H1 (cell line): ENCODE results near the gene TAOK1. TPM values are rescaled to one million over a fixed set of nuclear protein-coding genes. Genes with fewer than 3 reads are reported as not detected.

ENCODE experiments used
- BCL11A ChIP-seq, 2 experiments: IDR thresholded peaks; one replicate each; pipeline ENCODE4 v1.6.1; 2011; ENCODE audit warnings: low read depth in 2 of 2, low read length in 2 of 2, mild to moderate bottlenecking in 2 of 2
- CEBPB ChIP-seq: IDR thresholded peaks from 2 replicates; pipeline ENCODE4 v1.6.1; 2012; ENCODE audit warnings: low read depth, low read length
- GTF2F1 ChIP-seq: IDR thresholded peaks from 2 replicates; pipeline ENCODE4 v1.6.1; 2012; ENCODE audit warnings: low read depth, low read length, improper control_type of control experiment, borderline replicate concordance
- KDM1A ChIP-seq: fragments of 200-600, 300-600 bp; sonication (generic); IDR thresholded peaks from 2 replicates; pipeline ENCODE4 v1.7.1; 2016; ENCODE audit warnings: mild to moderate bottlenecking, low read length, borderline replicate concordance
- RBBP5 ChIP-seq: IDR thresholded peaks from 2 replicates; pipeline ENCODE4 v1.7.1; 2012; ENCODE audit warnings: low read depth, mild to moderate bottlenecking, inconsistent platforms, low read length, moderate library complexity, borderline replicate concordance
- polyA plus RNA-seq, 7 experiments: library from polyadenylated mRNA; depleted of rRNA in 3 of 7; stranded (reverse) in 5 of 7; unstranded in 2 of 7; fragments of >200 nt in 5 of 7; fragments of 200-250 nt in 2 of 7; gene quantifications; 1 replicate in 5 of 7; 2 replicates in 1 of 7; 4 replicates in 1 of 7; pipeline versions ENCODE4 v1.2.1 to v1.2.3, GENCODE V29; 2011 to 2013; ENCODE audit warnings: missing spikeins in 2 of 7, mixed read lengths in 2 of 7
- total RNA-seq: library from RNA; stranded (reverse); fragmentation: NEBNext Ultra II Directional; extraction: Animal tissue kit (Norgen Biotek cat#: 25700); gene quantifications from 2 replicates; pipeline ENCODE4 v1.2.1, GENCODE V29; 2021
- TF ChIP-seq, protein P1 (sequence below): fragments of 300-600 bp; sonication (generic); IDR thresholded peaks from 2 replicates; pipeline ENCODE4 v1.7.1; 2012; ENCODE audit warnings: low read length, moderate library complexity, mild to moderate bottlenecking, inconsistent platforms; ENCODE audit not compliant: insufficient replicate concordance

TAOK1 gene
- total and polyA plus RNA-seq, 2 of the 8 experiments (the other 6 are each of a cell fraction or from before 2014, with no cell fraction given): 12.2 to 90.6 TPM

DNA sequence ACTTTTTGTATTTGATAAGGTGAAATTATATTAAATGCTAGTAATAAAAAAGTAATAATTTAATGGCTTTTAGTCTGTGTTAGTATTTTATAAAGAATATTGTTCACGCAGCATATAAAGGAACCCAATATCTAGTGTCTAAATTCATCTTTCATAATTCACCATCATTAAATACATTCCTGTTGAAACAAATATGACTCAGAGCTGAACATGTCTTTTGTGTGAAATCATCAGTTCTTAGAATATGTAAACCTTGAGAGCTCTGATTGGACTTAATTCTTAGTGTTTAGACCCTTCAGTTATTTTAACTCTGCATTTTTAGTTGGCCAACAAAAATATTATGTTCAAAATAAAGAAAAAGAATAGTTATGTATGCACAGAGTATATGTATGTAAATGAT is 104.8 kb downstream of the TAOK1 start (continued):
- TF ChIP-seq, protein P1, sequence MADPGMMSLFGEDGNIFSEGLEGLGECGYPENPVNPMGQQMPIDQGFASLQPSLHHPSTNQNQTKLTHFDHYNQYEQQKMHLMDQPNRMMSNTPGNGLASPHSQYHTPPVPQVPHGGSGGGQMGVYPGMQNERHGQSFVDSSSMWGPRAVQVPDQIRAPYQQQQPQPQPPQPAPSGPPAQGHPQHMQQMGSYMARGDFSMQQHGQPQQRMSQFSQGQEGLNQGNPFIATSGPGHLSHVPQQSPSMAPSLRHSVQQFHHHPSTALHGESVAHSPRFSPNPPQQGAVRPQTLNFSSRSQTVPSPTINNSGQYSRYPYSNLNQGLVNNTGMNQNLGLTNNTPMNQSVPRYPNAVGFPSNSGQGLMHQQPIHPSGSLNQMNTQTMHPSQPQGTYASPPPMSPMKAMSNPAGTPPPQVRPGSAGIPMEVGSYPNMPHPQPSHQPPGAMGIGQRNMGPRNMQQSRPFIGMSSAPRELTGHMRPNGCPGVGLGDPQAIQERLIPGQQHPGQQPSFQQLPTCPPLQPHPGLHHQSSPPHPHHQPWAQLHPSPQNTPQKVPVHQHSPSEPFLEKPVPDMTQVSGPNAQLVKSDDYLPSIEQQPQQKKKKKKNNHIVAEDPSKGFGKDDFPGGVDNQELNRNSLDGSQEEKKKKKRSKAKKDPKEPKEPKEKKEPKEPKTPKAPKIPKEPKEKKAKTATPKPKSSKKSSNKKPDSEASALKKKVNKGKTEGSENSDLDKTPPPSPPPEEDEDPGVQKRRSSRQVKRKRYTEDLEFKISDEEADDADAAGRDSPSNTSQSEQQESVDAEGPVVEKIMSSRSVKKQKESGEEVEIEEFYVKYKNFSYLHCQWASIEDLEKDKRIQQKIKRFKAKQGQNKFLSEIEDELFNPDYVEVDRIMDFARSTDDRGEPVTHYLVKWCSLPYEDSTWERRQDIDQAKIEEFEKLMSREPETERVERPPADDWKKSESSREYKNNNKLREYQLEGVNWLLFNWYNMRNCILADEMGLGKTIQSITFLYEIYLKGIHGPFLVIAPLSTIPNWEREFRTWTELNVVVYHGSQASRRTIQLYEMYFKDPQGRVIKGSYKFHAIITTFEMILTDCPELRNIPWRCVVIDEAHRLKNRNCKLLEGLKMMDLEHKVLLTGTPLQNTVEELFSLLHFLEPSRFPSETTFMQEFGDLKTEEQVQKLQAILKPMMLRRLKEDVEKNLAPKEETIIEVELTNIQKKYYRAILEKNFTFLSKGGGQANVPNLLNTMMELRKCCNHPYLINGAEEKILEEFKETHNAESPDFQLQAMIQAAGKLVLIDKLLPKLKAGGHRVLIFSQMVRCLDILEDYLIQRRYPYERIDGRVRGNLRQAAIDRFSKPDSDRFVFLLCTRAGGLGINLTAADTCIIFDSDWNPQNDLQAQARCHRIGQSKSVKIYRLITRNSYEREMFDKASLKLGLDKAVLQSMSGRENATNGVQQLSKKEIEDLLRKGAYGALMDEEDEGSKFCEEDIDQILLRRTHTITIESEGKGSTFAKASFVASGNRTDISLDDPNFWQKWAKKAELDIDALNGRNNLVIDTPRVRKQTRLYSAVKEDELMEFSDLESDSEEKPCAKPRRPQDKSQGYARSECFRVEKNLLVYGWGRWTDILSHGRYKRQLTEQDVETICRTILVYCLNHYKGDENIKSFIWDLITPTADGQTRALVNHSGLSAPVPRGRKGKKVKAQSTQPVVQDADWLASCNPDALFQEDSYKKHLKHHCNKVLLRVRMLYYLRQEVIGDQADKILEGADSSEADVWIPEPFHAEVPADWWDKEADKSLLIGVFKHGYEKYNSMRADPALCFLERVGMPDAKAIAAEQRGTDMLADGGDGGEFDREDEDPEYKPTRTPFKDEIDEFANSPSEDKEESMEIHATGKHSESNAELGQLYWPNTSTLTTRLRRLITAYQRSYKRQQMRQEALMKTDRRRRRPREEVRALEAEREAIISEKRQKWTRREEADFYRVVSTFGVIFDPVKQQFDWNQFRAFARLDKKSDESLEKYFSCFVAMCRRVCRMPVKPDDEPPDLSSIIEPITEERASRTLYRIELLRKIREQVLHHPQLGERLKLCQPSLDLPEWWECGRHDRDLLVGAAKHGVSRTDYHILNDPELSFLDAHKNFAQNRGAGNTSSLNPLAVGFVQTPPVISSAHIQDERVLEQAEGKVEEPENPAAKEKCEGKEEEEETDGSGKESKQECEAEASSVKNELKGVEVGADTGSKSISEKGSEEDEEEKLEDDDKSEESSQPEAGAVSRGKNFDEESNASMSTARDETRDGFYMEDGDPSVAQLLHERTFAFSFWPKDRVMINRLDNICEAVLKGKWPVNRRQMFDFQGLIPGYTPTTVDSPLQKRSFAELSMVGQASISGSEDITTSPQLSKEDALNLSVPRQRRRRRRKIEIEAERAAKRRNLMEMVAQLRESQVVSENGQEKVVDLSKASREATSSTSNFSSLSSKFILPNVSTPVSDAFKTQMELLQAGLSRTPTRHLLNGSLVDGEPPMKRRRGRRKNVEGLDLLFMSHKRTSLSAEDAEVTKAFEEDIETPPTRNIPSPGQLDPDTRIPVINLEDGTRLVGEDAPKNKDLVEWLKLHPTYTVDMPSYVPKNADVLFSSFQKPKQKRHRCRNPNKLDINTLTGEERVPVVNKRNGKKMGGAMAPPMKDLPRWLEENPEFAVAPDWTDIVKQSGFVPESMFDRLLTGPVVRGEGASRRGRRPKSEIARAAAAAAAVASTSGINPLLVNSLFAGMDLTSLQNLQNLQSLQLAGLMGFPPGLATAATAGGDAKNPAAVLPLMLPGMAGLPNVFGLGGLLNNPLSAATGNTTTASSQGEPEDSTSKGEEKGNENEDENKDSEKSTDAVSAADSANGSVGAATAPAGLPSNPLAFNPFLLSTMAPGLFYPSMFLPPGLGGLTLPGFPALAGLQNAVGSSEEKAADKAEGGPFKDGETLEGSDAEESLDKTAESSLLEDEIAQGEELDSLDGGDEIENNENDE: no peak
- TF ChIP-seq CEBPB: no peak
- no peak for TF ChIP-seq BCL11A (IDR thresholded peaks at IDR 0.05; ENCODE audit: low read depth in 2 of 2, low read length in 2 of 2)
- no peak for TF ChIP-seq KDM1A
- no peak for TF ChIP-seq GTF2F1
- TF ChIP-seq RBBP5: no peak
- TF ChIP-seq, all 59 proteins: peak for 0
